Measurements from ENCODE around the gene FGD3. TPM values are rescaled to one million over a fixed set of nuclear protein-coding genes. Genes with fewer than 3 reads are reported as not detected.
"Not testable (repeated sequence)": the region's sequence is repeated elsewhere in the genome, so short reads cannot be mapped to it uniquely, and the experiment has no call there.

FGD3 gene
- total RNA-seq, 6 donors from 2014 or later = 14.0 to 45.1 (median 22.3) TPM

DNA sequence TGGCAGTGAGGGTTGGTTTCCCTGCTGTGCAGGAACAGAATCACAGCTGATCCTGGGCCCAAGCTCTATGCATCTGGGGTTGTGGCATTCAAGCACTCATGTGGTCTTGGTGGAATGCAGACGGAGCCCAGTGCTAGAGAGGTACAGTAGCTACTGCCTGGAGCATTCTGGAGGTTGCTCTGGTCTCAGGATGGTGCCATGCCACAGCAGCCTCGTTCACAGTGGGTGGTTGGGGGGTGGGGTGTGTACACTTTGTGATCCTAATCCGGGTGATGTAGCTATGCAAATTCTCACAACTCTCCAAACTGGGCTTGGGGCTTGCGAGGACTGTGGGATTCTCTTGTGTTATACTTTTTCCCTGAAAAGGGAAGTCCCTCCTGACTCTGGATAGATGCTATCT lies 45.2 kb downstream of the FGD3 start:
- DNase-seq (no peak), ATAC-seq (ENCODE audit: low FRiP score in 2 of 2) (no peak)
- no peak for TF ChIP-seq POLR2A (IDR thresholded peaks at IDR 0.05)
- TF ChIP-seq EP300 (IDR thresholded peaks at IDR 0.05) = no peak
- TF ChIP-seq, protein P1, sequence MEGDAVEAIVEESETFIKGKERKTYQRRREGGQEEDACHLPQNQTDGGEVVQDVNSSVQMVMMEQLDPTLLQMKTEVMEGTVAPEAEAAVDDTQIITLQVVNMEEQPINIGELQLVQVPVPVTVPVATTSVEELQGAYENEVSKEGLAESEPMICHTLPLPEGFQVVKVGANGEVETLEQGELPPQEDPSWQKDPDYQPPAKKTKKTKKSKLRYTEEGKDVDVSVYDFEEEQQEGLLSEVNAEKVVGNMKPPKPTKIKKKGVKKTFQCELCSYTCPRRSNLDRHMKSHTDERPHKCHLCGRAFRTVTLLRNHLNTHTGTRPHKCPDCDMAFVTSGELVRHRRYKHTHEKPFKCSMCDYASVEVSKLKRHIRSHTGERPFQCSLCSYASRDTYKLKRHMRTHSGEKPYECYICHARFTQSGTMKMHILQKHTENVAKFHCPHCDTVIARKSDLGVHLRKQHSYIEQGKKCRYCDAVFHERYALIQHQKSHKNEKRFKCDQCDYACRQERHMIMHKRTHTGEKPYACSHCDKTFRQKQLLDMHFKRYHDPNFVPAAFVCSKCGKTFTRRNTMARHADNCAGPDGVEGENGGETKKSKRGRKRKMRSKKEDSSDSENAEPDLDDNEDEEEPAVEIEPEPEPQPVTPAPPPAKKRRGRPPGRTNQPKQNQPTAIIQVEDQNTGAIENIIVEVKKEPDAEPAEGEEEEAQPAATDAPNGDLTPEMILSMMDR (IDR thresholded peaks at IDR 0.05) = no peak
- no peak for TF ChIP-seq POLR2AphosphoS5 (IDR thresholded peaks at IDR 0.05)
- Histone ChIP-seq H3K4me1 (no peaks in the 10 kb centered on the region), H3K27me3 (no peaks in the 10 kb centered on the region), H3K9me3 (no peaks in the 10 kb centered on the region), H3K36me3 (no peaks in the 10 kb centered on the region), H3K27ac (no peak overlapping the region), H3K4me3 (no peak overlapping the region)
- WGBS, 2 donors = 87% methylated on average over 4 of the region's 4 CpGs; no CpG with 5 or more reads in 1 of the 2 donors

DNA sequence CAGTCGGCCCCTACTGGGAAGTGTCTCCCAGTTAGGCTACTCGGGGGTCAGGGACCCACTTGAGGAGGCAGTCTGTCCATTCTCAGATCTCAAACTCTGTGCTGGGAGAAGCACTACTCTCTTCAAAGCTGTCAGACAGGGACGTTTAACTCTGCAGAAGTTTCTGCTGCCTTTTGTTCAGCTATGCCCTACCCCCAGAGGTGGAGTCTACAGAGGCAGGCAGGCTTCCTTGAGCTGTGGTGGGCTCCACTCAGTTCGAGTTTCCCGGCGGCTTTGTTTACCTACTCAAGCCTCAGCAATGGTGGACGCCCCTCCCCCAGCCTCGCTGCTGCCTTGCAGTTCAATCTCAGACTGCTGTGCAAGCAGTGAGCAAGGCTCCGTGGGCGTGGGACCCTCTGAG lies 51.5 kb downstream of the FGD3 start:
- H3K4me3 ChIP-seq; H3K36me3 ChIP-seq; H3K27me3 ChIP-seq; H3K9me3 ChIP-seq; DNase-seq; ATAC-seq (ENCODE audit: low FRiP score in 2 of 2); H3K27ac ChIP-seq: not testable (repeated sequence)
- WGBS, 2 donors = 20 to 84% methylated on average over 1 to 10 of the region's 10 CpGs
- H3K4me1 ChIP-seq = peaks cover 2 to 12% (median 5%) of the 10 kb centered on the region in 4 donors

DNA sequence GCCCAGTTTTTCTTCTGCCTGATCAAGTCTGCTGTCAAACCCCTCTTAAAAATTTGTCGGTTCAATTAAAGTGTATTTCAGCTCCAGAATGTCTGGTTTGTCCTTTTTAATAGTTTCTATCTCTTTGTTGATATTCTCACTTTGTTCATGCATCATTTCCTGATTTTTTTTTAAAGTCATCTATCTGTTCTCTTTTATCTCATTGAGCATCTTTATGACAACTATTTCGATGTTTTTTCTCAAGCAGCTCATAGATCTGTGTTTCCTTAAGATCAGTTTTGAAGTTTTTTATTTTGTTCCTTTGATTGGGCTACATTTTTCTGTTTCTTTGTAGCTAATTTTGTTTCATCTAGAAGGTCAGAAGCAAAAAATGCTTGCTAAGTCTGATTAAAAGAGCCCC lies 53.7 kb downstream of the FGD3 start:
- Histone ChIP-seq H3K36me3 (peaks cover 0 to 21% (median under 1%) of the 10 kb centered on the region in 4 donors), H3K27ac (no peak overlapping the region), H3K4me1 (peaks cover 3 to 17% (median 8%) of the 10 kb centered on the region in 4 donors), H3K4me3 (no peak overlapping the region), H3K9me3 (no peaks in the 10 kb centered on the region), H3K27me3 (no peaks in the 10 kb centered on the region)
- no peak for TF ChIP-seq EP300 (IDR thresholded peaks at IDR 0.05)
- no peak for TF ChIP-seq POLR2AphosphoS5 (IDR thresholded peaks at IDR 0.05)
- no peak for TF ChIP-seq POLR2A (IDR thresholded peaks at IDR 0.05)
- TF ChIP-seq, protein P1 (IDR thresholded peaks at IDR 0.05) = no peak
- 76 to 79% methylated on average over 2 of the region's 2 CpGs for WGBS, 2 donors
- DNase-seq (no peak), ATAC-seq (ENCODE audit: low FRiP score in 2 of 2) (no peak)

DNA sequence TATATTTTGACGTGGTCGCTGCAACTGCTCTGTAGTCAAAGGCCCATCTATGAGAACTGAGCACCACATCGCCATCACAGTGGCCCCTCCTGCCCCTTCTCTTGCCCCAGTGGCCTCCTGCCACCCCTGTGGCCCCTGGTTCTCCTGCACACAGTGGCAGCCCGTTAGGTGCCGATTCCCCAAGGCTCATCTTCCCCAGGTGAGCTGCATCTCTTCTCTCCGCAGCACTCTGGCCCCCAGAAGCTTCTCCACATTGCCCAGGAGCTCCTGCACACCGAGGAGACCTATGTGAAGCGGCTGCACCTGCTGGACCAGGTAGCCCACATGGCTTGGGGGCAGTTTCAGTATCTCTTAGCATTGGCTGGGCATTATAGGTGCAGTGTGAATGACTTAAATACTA lies 55.4 kb downstream of the FGD3 start:
- Histone ChIP-seq H3K9me3 (no peaks in the 10 kb centered on the region), H3K4me3 (no peak overlapping the region), H3K4me1 (peaks cover 3 to 17% (median 8%) of the 10 kb centered on the region in 4 donors), H3K27ac (no peak overlapping the region), H3K36me3 (peaks cover 0 to 35% (median 9%) of the 10 kb centered on the region in 4 donors), H3K27me3 (no peaks in the 10 kb centered on the region)
- DNase-seq (no peak), ATAC-seq (ENCODE audit: low FRiP score in 2 of 2) (no peak)
- TF ChIP-seq EP300 (IDR thresholded peaks at IDR 0.05) (no peak), POLR2AphosphoS5 (IDR thresholded peaks at IDR 0.05) (no peak), POLR2A (IDR thresholded peaks at IDR 0.05) (no peak)
- TF ChIP-seq, protein P1 (IDR thresholded peaks at IDR 0.05) = no peak
- 95 to 97% methylated on average over 8 of the region's 8 CpGs for WGBS, 2 donors

DNA sequence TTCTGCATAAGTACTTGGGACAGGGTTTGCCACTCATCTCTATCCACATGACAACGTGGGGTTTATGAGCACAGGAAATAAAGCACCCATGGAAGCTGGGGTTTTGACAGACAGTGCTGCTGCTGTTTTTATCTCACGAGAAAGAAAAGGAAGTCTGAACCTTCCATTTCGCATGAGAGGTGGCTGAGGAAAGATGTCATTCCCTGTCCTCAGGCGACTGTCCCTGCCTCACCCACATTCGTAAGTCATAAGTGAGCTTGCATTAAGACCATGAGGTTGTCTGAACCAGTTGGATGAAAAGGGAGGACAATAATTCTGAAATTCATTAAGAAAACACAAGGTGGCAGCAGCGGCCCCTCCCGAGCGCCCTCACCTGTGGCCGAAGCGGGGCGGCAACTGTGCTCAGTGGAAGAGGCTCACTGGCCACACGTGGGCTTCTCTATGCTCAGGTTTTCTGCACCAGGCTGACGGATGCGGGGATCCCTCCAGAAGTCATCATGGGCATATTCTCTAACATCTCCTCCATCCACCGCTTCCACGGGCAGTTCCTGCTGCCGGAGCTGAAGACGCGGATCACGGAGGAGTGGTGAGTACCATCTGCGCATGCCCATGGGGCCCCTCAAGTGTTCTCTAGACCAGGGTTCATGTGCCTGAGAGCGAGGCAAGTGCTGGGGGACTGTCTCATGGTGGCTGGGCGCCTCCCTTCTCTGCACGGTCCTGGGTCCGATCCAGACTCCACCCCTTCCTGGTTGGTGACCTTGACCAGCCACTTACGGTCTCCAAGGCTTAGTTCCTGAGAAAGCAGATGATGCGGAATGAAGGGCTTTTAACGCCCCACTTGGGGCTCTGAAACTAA lies 56.5 kb downstream of the FGD3 start:
- no peaks in the 10 kb centered on the region for H3K27me3 ChIP-seq
- H3K4me3 ChIP-seq = peak overlapping the region in 3 of 4 donors; percentile 19 to 42 (median 34)
- no peak for TF ChIP-seq POLR2AphosphoS5 (IDR thresholded peaks at IDR 0.05)
- TF ChIP-seq, protein P1 (IDR thresholded peaks at IDR 0.05) = peak; percentile 45 to 77 (median 59)
- H3K9me3 ChIP-seq = no peaks in the 10 kb centered on the region
- H3K4me1 ChIP-seq = peaks cover 3 to 17% (median 10%) of the 10 kb centered on the region in 4 donors
- H3K36me3 ChIP-seq = peaks cover 0 to 46% (median 13%) of the 10 kb centered on the region in 4 donors
- H3K27ac ChIP-seq = peak overlapping the region in 3 of 4 donors; percentile 9 to 72 (median 15)
- WGBS, 2 donors = 47% methylated on average over 23 to 28 of the region's 28 CpGs
- peak; percentile 79 to 85 for DNase-seq
- peak; percentile 81 to 89 for ATAC-seq (ENCODE audit: low FRiP score in 2 of 2)

All from upper lobe of left lung (tissue), 6 donors.